Epithelial cell of esophagus (primary cell): ENCODE measurements around the gene IP6K2.
A peak's percentile ranks its signal among the peaks of the same experiment; 100 is the strongest.

Source experiments
- DNase-seq: peaks from one replicate; pipeline ENCODE4 v3.0.0; 2010; ENCODE audit warnings: low read depth
- H3K4me3 ChIP-seq: 2 replicates; pipeline ENCODE4 v1.5.1; 2011; ENCODE audit warnings: mild to moderate bottlenecking, low read length, control low read depth
- CTCF ChIP-seq: IDR thresholded peaks from 2 replicates; pipeline ENCODE4 v1.5.1; 2011; ENCODE audit warnings: low read depth, mild to moderate bottlenecking, low read length, control low read depth, inconsistent platforms; ENCODE audit not compliant: insufficient read depth; ENCODE audit errors: missing control alignments

The IP6K2 gene

DNA sequence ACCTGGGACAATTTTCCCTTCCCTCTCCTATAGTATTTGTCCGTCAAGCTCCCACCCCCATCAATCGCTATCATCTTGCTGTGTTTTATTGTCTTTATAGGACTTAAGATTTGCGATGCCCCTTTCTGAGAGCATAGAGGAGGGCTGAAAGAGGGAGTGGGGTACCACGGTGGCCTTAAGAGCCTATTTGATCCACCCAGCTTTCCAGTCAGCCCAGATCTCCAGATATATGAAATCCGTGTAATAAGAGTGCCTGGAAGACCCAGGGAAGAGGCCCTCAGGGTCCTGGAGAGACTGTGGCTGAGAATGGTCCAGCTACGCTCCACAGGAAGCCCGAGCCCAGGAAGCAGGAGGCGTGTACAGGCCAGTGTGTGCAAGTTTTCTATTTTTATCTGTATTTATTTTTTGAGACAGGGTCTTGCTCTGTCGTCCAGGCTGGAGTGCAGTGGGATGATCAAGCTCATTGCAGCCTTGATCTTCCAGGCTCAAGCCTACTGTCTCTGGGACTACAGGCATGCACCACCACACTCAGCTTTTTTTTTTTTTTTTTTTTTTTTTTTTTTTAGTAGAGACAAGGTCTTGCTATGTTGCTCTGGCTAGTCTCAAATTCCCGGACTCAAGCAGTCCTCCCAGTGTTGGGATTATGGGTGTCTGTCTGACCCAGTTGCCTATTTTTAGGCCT, 30.3 kb downstream of the IP6K2 start:
- peak overlapping the region; percentile 64 for H3K4me3 ChIP-seq
- no peak for TF ChIP-seq CTCF
- DNase-seq = no peak

DNA sequence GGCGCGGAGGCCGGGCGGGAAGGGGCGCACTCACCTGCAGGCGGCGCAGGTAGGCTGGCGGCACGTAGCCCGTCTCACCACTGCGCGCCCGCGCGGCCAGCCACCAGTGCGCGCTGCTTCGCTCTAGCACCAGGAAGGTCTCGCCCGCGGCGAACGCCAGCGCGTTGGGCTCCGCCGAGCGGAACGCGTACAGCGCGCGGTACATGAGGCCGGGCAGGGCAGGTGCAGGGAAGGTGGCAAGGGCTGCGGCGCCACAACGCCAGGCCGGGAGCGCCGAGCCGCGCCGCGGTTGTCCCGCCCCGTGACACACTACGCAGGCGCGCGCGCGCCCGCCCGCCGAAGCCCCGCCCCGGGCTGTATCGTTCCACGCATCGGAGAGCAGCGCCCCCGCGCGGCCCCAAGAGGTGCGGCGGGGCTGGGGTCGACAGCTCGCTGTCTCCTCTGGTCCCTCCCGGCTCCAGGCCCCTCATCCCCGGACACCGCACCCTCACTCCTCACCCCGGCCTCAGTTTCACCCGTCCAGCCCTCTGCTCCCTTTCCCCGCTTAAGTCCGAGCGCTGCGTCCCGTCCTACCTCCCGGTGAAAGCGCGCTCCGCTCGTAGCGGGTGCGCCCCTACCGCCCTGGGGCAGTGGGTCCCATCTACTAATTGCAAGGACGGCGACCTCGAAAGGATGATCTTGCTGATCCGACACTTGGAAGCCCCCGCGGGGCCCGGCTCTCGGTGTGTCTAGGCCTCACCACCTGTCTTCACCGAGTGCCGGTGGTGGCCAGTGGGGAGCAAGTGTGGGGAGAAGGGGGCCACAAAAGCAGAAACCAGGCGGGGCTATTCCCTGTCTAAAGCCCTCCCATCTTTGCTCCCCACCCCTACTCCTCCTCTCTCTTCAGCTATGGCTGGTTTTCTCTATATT, 31.2 kb downstream of the IP6K2 start, which contains the start of gene NCKIPSD:
Gene NCKIPSD (minus strand): TSS at position 313 of the 909 bp plus-strand sequence. CDS start 108 bp downstream, at position 205.
- DNase-seq = peak; percentile 87
- H3K4me3 ChIP-seq = peak within 1 kb of the TSS; percentile 64

GRCh38 chr3:48685293-48685602, 31.8 kb downstream of the IP6K2 start:
- no peak for DNase-seq
- no peak for TF ChIP-seq CTCF
- H3K4me3 ChIP-seq = peak overlapping the region; percentile 64

More for the DNA sequence above, 31.2 kb downstream of the IP6K2 start, which contains the start of gene NCKIPSD:
- peak; percentile 56 for TF ChIP-seq CTCF

DNA sequence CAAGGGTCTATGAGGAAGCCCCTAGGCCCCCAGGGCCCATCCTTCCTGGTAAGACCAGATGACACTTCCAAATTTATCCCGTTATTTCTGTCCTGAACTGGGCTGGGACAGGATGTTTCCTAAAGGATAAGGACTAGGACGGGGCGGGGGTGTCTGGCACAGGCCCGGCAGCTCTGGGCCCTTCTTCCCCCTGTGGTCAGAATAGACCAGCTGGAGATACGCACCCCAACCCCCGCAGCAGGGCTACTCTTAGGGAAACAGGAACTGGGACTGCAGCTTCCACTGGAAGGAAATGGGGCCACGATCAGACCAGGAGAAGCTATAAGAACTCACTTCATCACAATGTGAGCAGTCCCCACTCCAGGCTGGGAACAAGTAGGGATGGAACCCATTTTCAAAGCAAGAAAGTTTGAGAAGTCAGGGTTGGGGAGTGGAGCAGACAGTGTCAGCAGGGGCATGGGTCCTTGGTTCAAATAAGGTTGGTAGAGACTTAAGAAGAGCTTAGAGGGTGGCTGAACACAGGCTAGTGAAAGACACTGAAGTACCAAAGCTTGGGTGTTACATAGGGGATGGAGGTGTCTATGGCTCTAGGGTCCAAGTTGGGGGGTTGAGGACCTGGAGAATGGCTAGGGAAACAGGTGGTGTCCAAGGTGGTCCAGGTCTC, 32.4 kb downstream of the IP6K2 start:
- peak overlapping the region; percentile 64 for H3K4me3 ChIP-seq
- no peak for DNase-seq
- no peak for TF ChIP-seq CTCF

DNA sequence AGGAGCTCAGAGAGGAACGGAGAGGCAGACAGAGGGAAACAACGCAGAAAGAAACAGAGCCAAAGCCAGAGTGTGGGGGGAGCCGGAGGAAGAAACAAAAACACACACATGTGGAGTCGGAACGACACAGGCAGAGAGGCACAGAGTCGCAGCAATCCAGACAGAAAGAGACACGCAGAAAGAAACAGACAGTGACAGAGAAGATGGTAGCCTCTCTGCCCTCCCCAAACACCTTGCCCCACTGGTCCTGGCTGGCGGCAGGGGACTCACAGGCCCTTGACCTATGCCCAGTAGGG, 33.0 kb downstream of the IP6K2 start:
- peak overlapping the region; percentile 64 for H3K4me3 ChIP-seq
- DNase-seq = no peak
- TF ChIP-seq CTCF = no peak

- TF ChIP-seq CTCF = no peak
- no peak for DNase-seq
- H3K4me3 ChIP-seq = no peak overlapping the region
Observed at GRCh38 chr3:48682786-48683185, 34.2 kb downstream of the IP6K2 start.
